ENCODE results near the gene IMMT. TPM values are rescaled to one million over a fixed set of nuclear protein-coding genes. Genes with fewer than 3 reads are reported as not detected.
"Not testable (repeated sequence)": the region's sequence is repeated elsewhere in the genome, so short reads cannot be mapped to it uniquely, and the experiment has no call there.

Gene IMMT
- total and polyA plus RNA-seq, 2 donors: 50.5 to 62.6 TPM

- DNase-seq (ENCODE audit: extremely low spot score): no peak
- Histone ChIP-seq H3K27ac (ENCODE audit: low read depth) (no peak overlapping the region), H3K36me3 (ENCODE audit: insufficient read depth) (no peaks in the 10 kb centered on the region), H3K4me3 (ENCODE audit: low read depth, low read length) (no peak overlapping the region), H3K4me1 (ENCODE audit: insufficient read depth) (no peaks in the 10 kb centered on the region)
- 69% methylated on average over 8 of the region's 8 CpGs for WGBS
These were observed 6.5 kb upstream of the IMMT start for GRCh38 chr2:86201671-86202335.

- not testable (repeated sequence) for H3K4me3 ChIP-seq (ENCODE audit: low read depth, low read length); DNase-seq (ENCODE audit: extremely low spot score); H3K4me1 ChIP-seq (ENCODE audit: insufficient read depth); H3K27ac ChIP-seq (ENCODE audit: low read depth); H3K36me3 ChIP-seq (ENCODE audit: insufficient read depth)
- WGBS: 87% methylated on average over 11 of the region's 11 CpGs
These were observed 5.3 kb upstream of the IMMT start for GRCh38 chr2:86200564-86200963.

- 1% methylated on average over 8 of the region's 8 CpGs for WGBS
These were observed 4.5 kb upstream of the IMMT start for GRCh38 chr2:86199834-86200177.

GRCh38 chr2:86195808-86196387 lies 636 bp upstream of the IMMT start:
- DNase-seq (ENCODE audit: extremely low spot score): no peak
- Histone ChIP-seq H3K36me3 (ENCODE audit: insufficient read depth) (no peaks in the 10 kb centered on the region), H3K27ac (ENCODE audit: low read depth) (no peak overlapping the region), H3K4me1 (ENCODE audit: insufficient read depth) (peaks cover 1% of the 10 kb centered on the region), H3K4me3 (ENCODE audit: low read depth, low read length) (peak overlapping the region; percentile 71)
- WGBS: 30% methylated on average over 23 of the region's 23 CpGs

More at GRCh38 chr2:86199834-86200177, 4.5 kb upstream of the IMMT start:
- Histone ChIP-seq H3K4me3 (ENCODE audit: low read depth, low read length) (peak overlapping the region; percentile 69), H3K36me3 (ENCODE audit: insufficient read depth) (no peaks in the 10 kb centered on the region), H3K27ac (ENCODE audit: low read depth) (no peak overlapping the region), H3K4me1 (ENCODE audit: insufficient read depth) (peaks cover 1% of the 10 kb centered on the region)
- DNase-seq (ENCODE audit: extremely low spot score): no peak

GRCh38 chr2:86194751-86195054 lies 559 bp downstream of the IMMT start:
- peaks cover 1% of the 10 kb centered on the region for H3K4me1 ChIP-seq (ENCODE audit: insufficient read depth)

GRCh38 chr2:86193901-86194567 lies 1.2 kb downstream of the IMMT start:
- no peaks in the 10 kb centered on the region for H3K36me3 ChIP-seq (ENCODE audit: insufficient read depth)
- H3K4me1 ChIP-seq (ENCODE audit: insufficient read depth): peaks cover 3% of the 10 kb centered on the region
- no peak overlapping the region for H3K27ac ChIP-seq (ENCODE audit: low read depth)
- DNase-seq (ENCODE audit: extremely low spot score): no peak
- WGBS: 76% methylated on average over 7 of the region's 7 CpGs
- H3K4me3 ChIP-seq (ENCODE audit: low read depth, low read length): no peak overlapping the region

More at GRCh38 chr2:86194751-86195054, 559 bp downstream of the IMMT start:
- H3K36me3 ChIP-seq (ENCODE audit: insufficient read depth): no peaks in the 10 kb centered on the region
- H3K27ac ChIP-seq (ENCODE audit: low read depth): peak overlapping the region; percentile 2
- no peak for DNase-seq (ENCODE audit: extremely low spot score)
- under 1% methylated on average over 17 of the region's 17 CpGs for WGBS
- peak overlapping the region; percentile 71 for H3K4me3 ChIP-seq (ENCODE audit: low read depth, low read length)

GRCh38 chr2:86189782-86190416 lies 5.4 kb downstream of the IMMT start:
- Histone ChIP-seq H3K36me3 (ENCODE audit: insufficient read depth) (no peaks in the 10 kb centered on the region), H3K27ac (ENCODE audit: low read depth) (no peak overlapping the region), H3K4me3 (ENCODE audit: low read depth, low read length) (no peak overlapping the region), H3K4me1 (ENCODE audit: insufficient read depth) (peaks cover 2% of the 10 kb centered on the region)
- 77% methylated on average over 7 of the region's 7 CpGs for WGBS
- DNase-seq (ENCODE audit: extremely low spot score): no peak

- Histone ChIP-seq H3K36me3 (ENCODE audit: insufficient read depth) (no peaks in the 10 kb centered on the region), H3K4me3 (ENCODE audit: low read depth, low read length) (no peak overlapping the region), H3K4me1 (ENCODE audit: insufficient read depth) (peaks cover 2% of the 10 kb centered on the region), H3K27ac (ENCODE audit: low read depth) (no peak overlapping the region)
- DNase-seq (ENCODE audit: extremely low spot score): no peak
These were observed 8.8 kb downstream of the IMMT start for GRCh38 chr2:86186431-86186830.

GRCh38 chr2:86185517-86186212 lies 9.6 kb downstream of the IMMT start:
- no peak overlapping the region for H3K4me3 ChIP-seq (ENCODE audit: low read depth, low read length)
- peaks cover 2% of the 10 kb centered on the region for H3K4me1 ChIP-seq (ENCODE audit: insufficient read depth)
- WGBS: 25% methylated on average over 1 of the region's 1 CpG
- peak overlapping the region; percentile 38 for H3K27ac ChIP-seq (ENCODE audit: low read depth)
- no peak for DNase-seq (ENCODE audit: extremely low spot score)
- H3K36me3 ChIP-seq (ENCODE audit: insufficient read depth): no peaks in the 10 kb centered on the region

GRCh38 chr2:86176597-86176996 lies 18.7 kb downstream of the IMMT start:
- Histone ChIP-seq H3K4me3 (ENCODE audit: low read depth, low read length) (no peak overlapping the region), H3K27ac (ENCODE audit: low read depth) (no peak overlapping the region), H3K36me3 (ENCODE audit: insufficient read depth) (peaks cover 4% of the 10 kb centered on the region), H3K4me1 (ENCODE audit: insufficient read depth) (no peaks in the 10 kb centered on the region)
- no peak for DNase-seq (ENCODE audit: extremely low spot score)

- WGBS: 93% methylated on average over 1 of the region's 1 CpG
- no peak overlapping the region for H3K4me3 ChIP-seq (ENCODE audit: low read depth, low read length)
- H3K27ac ChIP-seq (ENCODE audit: low read depth): no peak overlapping the region
- peaks cover 4% of the 10 kb centered on the region for H3K36me3 ChIP-seq (ENCODE audit: insufficient read depth)
- H3K4me1 ChIP-seq (ENCODE audit: insufficient read depth): no peaks in the 10 kb centered on the region
- DNase-seq (ENCODE audit: extremely low spot score): no peak
These were observed 19.4 kb downstream of the IMMT start for GRCh38 chr2:86175828-86176227.

GRCh38 chr2:86174445-86174844 lies 20.8 kb downstream of the IMMT start:
- WGBS: 79% methylated on average over 2 of the region's 2 CpGs
- peaks cover 7% of the 10 kb centered on the region for H3K36me3 ChIP-seq (ENCODE audit: insufficient read depth)

GRCh38 chr2:86172610-86173009 lies 22.7 kb downstream of the IMMT start:
- DNase-seq (ENCODE audit: extremely low spot score): no peak
- Histone ChIP-seq H3K4me1 (ENCODE audit: insufficient read depth) (no peaks in the 10 kb centered on the region), H3K27ac (ENCODE audit: low read depth) (no peak overlapping the region), H3K36me3 (ENCODE audit: insufficient read depth) (peaks cover 7% of the 10 kb centered on the region), H3K4me3 (ENCODE audit: low read depth, low read length) (no peak overlapping the region)
- WGBS: 89% methylated on average over 2 of the region's 2 CpGs

More at GRCh38 chr2:86174445-86174844, 20.8 kb downstream of the IMMT start:
- DNase-seq (ENCODE audit: extremely low spot score): no peak
- H3K4me1 ChIP-seq (ENCODE audit: insufficient read depth): no peaks in the 10 kb centered on the region
- H3K4me3 ChIP-seq (ENCODE audit: low read depth, low read length): no peak overlapping the region
- no peak overlapping the region for H3K27ac ChIP-seq (ENCODE audit: low read depth)
